MCF 10A (cell line): ENCODE data around the gene NLRP9. TPM values are rescaled to one million over a fixed set of nuclear protein-coding genes. Genes with fewer than 3 reads are reported as not detected.

ENCODE experiments used
- BruUV-seq: library from RNA; stranded (reverse); fragments of 400-500 nt; replicated peaks from 2 replicates; lab custom pipeline; 2021; lab: Mats Ljungman, UMichigan
- CTCF ChIA-PET: fragments of 300-600 bp; sonication (Branson Sonifier 250); formaldehyde crosslinking; extraction: SDS; loops from one replicate; lab custom pipeline; 2021; ENCODE audit warnings: antibody characterized with exemption, inconsistent platforms; lab: Yijun Ruan, JAX
- POLR2A ChIA-PET: fragments of 300-600, 350-650 bp; sonication (Branson Sonifier 250); formaldehyde crosslinking; extraction: SDS; loops from one replicate; lab custom pipeline; 2020; ENCODE audit warnings: antibody characterized with exemption, inconsistent platforms; lab: Yijun Ruan, JAX
- DNase-seq: peaks from one replicate; pipeline ENCODE4 v3.0.0-alpha.2; 2018; ENCODE audit not compliant: unreplicated experiment
- H3K27ac Mint-ChIP-seq: one replicate; pipeline ENCODE4 v1.8.0; 2022; ENCODE audit warnings: mild to moderate bottlenecking, low read depth, mixed read lengths; ENCODE audit not compliant: unreplicated experiment
- H3K27me3 Mint-ChIP-seq: one replicate; pipeline ENCODE4 v1.8.0; 2022; ENCODE audit warnings: mixed read lengths; ENCODE audit not compliant: insufficient read depth, unreplicated experiment
- H3K36me3 Mint-ChIP-seq: one replicate; pipeline ENCODE4 v1.8.0; 2022; ENCODE audit warnings: mild to moderate bottlenecking, moderate library complexity, mixed read lengths; ENCODE audit not compliant: insufficient read depth, unreplicated experiment
- H3K4me1 Mint-ChIP-seq: one replicate; pipeline ENCODE4 v1.8.0; 2022; ENCODE audit warnings: mixed read lengths; ENCODE audit not compliant: insufficient read depth, unreplicated experiment
- H3K4me3 Mint-ChIP-seq: one replicate; pipeline ENCODE4 v1.8.0; 2022; ENCODE audit warnings: mild to moderate bottlenecking, moderate library complexity, mixed read lengths; ENCODE audit not compliant: unreplicated experiment
- H3K9me3 Mint-ChIP-seq: one replicate; pipeline ENCODE4 v1.8.0; 2022; ENCODE audit warnings: mixed read lengths; ENCODE audit not compliant: unreplicated experiment
- intact Hi-C: fragments of 100-400 bp; cut with micrococcal nuclease; formaldehyde crosslinking; loops from 2 replicates; pipeline ENCODE4 v1.14.1; 2022
- total RNA-seq: library from RNA; stranded (reverse); gene quantifications from 2 replicates; pipeline ENCODE4 v1.2.3, GENCODE V29; 2022
- TF ChIP-seq, protein P1 (sequence below): fragments of 200-600 bp; IDR thresholded peaks from one replicate; pipeline ENCODE4 v1.8.0; 2022; ENCODE audit warnings: antibody characterized with exemption, mild to moderate bottlenecking; ENCODE audit not compliant: unreplicated experiment

NLRP9 gene
- total RNA-seq, 1 experiment from 2014 or later = not detected

DNA sequence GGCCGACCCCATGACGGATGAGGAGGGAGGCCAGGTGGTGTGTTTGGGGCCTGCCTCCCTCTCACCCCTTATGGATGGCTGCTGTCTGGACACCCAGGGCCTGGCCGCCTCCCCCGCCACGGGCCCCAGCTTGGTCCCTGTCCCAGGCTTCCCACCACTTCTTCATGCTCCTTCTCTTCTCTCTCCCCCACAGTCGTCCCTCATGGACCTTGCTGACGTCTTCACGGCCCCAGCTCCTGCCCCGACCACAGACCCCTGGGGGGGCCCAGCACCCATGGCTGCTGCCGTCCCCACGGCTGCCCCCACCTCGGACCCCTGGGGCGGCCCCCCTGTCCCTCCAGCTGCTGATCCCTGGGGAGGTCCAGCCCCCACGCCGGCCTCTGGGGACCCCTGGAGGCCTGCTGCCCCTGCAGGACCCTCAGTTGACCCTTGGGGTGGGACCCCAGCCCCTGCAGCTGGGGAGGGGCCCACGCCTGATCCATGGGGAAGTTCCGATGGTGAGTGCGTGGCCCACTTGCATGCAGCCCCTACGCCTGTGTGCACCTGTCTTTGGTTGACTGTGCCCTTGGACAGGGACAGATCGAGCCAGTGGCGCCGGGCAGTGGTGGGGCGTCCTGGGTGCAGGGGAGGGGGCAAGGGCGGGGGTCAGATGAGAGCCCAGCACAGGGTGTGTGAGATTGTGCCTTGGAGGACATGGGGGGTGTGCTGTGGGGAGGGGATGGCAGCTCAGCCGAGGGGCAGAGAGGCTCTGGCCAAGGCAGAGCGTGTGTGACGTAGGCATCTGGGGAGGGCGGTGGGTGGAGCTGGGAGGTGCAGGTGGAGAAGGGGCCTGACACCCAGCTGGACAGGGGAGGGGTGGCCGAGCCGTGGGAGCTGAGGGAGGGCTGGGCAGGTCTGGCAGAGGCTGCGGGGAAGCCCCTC is 46.4 kb downstream of the NLRP9 start:
- Mint-ChIP-seq H3K4me3 (no peak overlapping the region), H3K27ac (no peak overlapping the region), H3K9me3 (no peaks in the 10 kb centered on the region), H3K27me3 (no peaks in the 10 kb centered on the region), H3K4me1 (no peaks in the 10 kb centered on the region), H3K36me3 (peaks cover 49% of the 10 kb centered on the region)
- DNase-seq = no peak
- POLR2A ChIA-PET = no interaction called here
- TF ChIP-seq, protein P1, sequence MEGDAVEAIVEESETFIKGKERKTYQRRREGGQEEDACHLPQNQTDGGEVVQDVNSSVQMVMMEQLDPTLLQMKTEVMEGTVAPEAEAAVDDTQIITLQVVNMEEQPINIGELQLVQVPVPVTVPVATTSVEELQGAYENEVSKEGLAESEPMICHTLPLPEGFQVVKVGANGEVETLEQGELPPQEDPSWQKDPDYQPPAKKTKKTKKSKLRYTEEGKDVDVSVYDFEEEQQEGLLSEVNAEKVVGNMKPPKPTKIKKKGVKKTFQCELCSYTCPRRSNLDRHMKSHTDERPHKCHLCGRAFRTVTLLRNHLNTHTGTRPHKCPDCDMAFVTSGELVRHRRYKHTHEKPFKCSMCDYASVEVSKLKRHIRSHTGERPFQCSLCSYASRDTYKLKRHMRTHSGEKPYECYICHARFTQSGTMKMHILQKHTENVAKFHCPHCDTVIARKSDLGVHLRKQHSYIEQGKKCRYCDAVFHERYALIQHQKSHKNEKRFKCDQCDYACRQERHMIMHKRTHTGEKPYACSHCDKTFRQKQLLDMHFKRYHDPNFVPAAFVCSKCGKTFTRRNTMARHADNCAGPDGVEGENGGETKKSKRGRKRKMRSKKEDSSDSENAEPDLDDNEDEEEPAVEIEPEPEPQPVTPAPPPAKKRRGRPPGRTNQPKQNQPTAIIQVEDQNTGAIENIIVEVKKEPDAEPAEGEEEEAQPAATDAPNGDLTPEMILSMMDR = no peak
- CTCF ChIA-PET = interaction anchor here (0.6 to 0.9 kb wide), 2 partner anchors 11 to 12 kb away, joined by 3 to 4 read pairs; no protein-coding TSS in a partner anchor
- intact Hi-C loops = no loop called here
- BruUV-seq = no TSS peak

DNA sequence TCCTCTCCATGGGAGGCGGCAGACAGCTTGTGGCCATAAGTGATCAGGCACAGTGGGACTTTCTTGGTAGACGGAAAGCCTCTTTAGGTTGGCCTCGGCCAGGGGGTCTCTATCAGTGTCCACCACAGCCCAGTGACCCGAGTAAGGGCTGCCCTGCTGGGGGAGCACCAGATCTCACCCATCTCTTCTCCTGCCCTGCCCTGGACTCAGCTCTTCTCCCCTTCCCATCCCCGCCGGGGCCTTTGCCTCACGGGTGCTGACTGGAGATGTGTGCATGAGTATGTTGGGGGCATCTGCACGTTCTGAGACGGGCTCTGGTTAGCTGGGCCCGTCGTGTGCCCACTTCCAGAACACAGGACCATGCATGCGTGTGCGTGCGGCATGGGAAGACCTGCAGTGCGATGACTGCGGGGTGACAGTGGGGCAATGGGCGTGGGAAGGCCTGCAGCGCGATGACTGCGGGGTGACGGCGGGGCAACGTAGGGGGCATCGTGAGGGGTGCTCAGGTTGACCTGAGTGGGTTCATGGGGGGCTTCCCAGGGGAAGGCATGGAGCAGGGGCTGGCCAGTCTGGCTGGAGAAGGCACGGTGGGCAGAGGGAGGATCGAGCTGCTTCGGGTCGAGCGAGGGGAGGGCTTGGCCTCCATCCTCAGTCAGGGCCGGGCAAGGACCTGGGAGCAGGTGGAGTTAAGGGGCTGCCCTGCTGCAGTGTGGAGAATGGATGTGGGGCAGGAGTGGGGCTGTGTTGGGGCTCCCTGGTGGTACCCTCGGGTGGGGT is 47.2 kb downstream of the NLRP9 start:
- Mint-ChIP-seq H3K9me3 (no peaks in the 10 kb centered on the region), H3K36me3 (peaks cover 49% of the 10 kb centered on the region), H3K4me3 (no peak overlapping the region), H3K27ac (no peak overlapping the region), H3K4me1 (no peaks in the 10 kb centered on the region), H3K27me3 (no peaks in the 10 kb centered on the region)
- ChIA-PET POLR2A (no interaction called here), CTCF (interaction anchor here (0.6 kb wide), 1 partner anchor 13 kb away, joined by 4 read pairs; no protein-coding TSS in a partner anchor)
- intact Hi-C loops = no loop called here
- TF ChIP-seq, protein P1 = no peak
- DNase-seq = no peak
- BruUV-seq = no TSS peak

DNA sequence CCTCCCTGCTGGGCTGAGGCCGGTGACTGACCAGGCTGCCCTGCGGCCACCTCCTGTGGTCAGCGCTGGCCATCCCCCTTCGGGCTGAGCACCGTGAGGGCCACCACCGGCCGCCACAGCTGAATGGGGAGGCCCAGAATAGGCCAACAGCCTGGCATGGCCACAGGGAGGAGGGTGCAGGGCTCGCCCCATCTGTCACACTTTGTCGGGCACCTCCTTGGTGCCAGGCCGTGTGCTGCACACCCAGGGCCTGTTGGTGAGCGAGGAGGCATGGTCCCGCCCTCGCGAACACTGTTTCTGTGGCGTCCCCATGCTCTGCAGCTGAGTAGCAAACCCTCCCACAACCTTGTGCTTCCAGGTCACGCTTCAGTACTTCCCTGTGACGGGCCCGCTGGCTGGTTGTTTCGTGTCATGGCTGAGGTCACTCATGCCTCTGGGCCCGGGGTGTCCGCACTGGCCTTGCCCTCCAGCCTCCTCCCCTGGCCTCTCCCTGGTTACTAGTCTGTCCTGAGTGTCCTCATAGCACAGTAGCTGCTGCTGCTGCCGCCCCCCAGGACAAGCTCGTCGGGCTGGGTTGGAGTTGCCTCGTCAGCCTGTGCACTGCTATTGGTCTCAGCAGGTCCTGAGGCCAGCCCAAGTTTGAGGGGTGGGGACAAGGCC is 48.0 kb downstream of the NLRP9 start:
- BruUV-seq = no TSS peak

More for the DNA sequence above, 48.0 kb downstream of the NLRP9 start:
- ChIA-PET POLR2A (no interaction called here), CTCF (no interaction called here)
- H3K9me3 Mint-ChIP-seq = no peaks in the 10 kb centered on the region
- no peak overlapping the region for H3K27ac Mint-ChIP-seq
- H3K36me3 Mint-ChIP-seq = peaks cover 49% of the 10 kb centered on the region
- no peak for DNase-seq
- no peak overlapping the region for H3K4me3 Mint-ChIP-seq
- H3K27me3 Mint-ChIP-seq = no peaks in the 10 kb centered on the region
- TF ChIP-seq, protein P1 = no peak
- no peaks in the 10 kb centered on the region for H3K4me1 Mint-ChIP-seq
- intact Hi-C loops = no loop called here
